Measurements from ENCODE around the gene POR.

POR gene

DNA sequence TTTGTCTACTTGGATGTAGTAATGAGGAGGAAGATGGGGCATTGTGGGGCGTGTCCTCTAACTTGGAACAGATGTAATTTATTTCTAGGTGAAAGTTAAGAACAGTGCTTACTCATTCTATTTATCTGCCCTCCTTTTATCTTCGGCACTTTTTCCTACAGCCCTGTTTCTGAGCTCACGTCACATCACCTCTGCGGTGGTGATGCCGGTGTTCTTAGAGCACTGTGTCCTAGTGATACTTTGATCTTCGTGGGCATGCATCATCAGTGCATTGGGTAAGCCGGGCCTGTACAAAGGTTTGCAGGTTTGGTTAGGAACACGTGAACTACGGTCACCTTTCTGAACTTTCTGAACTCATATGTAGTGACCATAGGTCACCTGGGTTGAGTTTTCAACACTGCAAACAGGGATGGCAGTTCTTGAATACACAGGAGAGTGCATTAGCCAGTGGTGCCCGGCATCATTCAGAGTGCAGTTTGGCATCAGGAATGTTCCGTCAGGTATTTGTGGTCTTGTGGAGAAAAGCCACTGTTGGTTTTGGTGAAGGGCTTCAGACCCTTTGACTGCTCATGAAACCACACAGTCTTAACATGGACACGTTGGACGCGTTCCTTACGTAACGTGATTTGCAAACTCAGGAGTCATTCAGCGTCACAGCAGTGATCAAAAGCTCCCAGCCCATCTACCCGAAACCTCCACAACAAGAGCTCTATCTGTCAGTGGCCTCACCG lies 5.6 kb downstream of the POR start:
- Mint-ChIP-seq H3K36me3 (ENCODE audit: low read depth) (peaks cover 8% of the 10 kb centered on the region), H3K4me3 (no peak overlapping the region), H3K4me1 (ENCODE audit: low read depth) (peaks cover 56% of the 10 kb centered on the region), H3K27ac (peak overlapping the region; percentile 44), H3K27me3 (no peaks in the 10 kb centered on the region), H3K9me3 (no peaks in the 10 kb centered on the region)
- DNase-seq, result peak; percentile 50

DNA sequence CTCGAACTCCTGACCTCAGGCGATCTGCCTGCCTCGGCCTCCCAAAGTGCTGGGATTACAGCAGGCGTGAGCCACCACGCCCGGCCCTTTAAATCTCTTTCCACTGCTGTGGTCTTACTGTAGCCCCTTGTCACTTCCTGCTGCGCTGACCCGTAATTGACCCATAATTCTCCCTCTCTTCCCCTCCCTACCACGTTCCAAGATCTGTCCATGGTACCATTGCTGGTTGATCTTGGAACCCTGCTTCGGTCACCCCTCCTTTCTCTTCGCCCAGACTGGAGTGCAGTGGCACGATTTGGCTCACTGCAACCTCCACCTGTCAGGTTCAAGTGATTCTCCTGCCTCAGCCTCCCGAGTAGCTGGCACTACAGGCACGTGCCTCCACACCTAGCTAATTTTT lies 6.5 kb downstream of the POR start:
- no peak overlapping the region for H3K27ac Mint-ChIP-seq
- no peak for DNase-seq
- H3K4me1 Mint-ChIP-seq (ENCODE audit: low read depth), result peaks cover 49% of the 10 kb centered on the region
- H3K27me3 Mint-ChIP-seq, result no peaks in the 10 kb centered on the region
- H3K4me3 Mint-ChIP-seq, result no peak overlapping the region
- peaks cover 9% of the 10 kb centered on the region for H3K36me3 Mint-ChIP-seq (ENCODE audit: low read depth)
- H3K9me3 Mint-ChIP-seq, result no peaks in the 10 kb centered on the region

DNA sequence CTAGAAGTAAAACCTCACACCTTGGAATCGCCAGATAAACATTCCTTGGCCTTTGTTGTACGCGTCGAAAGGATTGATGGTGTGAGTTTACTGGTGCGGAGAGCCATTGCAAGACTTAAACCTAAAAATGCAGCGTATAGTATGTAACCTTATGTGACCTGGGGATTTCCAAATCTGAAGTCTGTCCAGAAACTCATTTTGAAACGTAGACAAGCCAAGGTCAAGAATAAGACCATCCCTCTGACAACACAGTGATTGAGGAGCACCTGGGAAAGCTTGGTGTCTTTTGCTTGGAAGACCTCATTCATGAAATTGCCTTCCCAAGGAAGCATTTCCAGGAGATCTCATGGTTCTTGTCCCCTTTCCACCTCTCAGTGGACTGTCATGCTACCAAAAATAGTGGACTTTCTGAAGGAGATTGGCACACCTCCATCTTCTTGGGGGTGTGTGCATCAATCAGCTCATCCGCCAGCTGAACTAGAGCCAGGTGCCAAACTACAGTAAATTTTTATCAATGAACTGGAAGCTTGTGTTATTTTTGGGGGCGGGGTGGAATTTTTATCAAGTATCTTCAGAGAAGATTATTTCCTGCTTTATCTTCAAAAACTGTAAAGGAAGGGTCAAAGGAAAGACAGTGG lies 8.1 kb downstream of the POR start:
- no peak overlapping the region for H3K27ac Mint-ChIP-seq
- peaks cover 46% of the 10 kb centered on the region for H3K4me1 Mint-ChIP-seq (ENCODE audit: low read depth)
- H3K9me3 Mint-ChIP-seq, result no peaks in the 10 kb centered on the region
- H3K27me3 Mint-ChIP-seq, result no peaks in the 10 kb centered on the region
- no peak overlapping the region for H3K4me3 Mint-ChIP-seq
- peaks cover 9% of the 10 kb centered on the region for H3K36me3 Mint-ChIP-seq (ENCODE audit: low read depth)
- DNase-seq, result no peak

DNA sequence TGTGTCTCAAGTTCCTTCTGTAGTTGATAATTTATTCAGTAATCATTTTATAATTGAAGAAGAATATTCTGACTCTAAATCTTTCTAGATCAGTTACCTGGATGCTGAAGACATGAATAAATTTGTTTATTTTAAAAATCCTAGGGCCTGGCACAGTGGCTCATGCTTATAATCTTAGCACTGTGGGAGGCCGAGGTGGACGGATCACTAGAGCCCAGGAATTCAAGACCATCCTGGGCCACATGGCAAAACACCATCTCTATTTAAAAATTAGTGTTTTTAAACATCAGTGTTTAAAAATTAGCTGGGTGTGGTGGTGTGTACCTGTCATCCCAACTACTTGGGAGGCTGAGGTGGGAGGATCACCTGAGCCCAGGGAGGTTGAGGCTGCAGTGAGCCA lies 9.3 kb downstream of the POR start:
- Mint-ChIP-seq H3K4me1 (ENCODE audit: low read depth) (peaks cover 46% of the 10 kb centered on the region), H3K27ac (no peak overlapping the region), H3K27me3 (no peaks in the 10 kb centered on the region), H3K9me3 (no peaks in the 10 kb centered on the region), H3K36me3 (ENCODE audit: low read depth) (peaks cover 9% of the 10 kb centered on the region), H3K4me3 (no peak overlapping the region)
- no peak for DNase-seq

DNA sequence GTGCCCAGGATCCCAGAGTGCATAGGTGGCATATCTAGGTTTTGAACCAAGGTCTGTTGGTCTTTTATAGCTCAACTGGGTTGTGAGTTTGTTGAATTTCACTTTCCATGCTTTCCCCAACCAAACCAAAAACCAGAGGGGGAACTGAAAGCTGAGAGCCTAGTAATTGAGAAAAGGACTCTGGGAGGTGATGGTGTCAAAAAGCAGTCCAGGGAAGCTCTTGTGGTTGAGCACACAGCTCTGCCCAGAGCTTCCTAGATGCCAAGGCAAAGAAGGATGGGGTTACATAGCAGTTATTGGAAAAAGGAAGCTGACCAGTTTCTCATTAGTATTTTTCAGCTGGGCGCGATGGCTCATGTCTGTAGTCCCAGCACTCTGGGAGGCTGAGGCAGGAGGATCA lies 9.9 kb downstream of the POR start:
- no peak for DNase-seq
- Mint-ChIP-seq H3K4me1 (ENCODE audit: low read depth) (peaks cover 45% of the 10 kb centered on the region), H3K27me3 (no peaks in the 10 kb centered on the region), H3K4me3 (no peak overlapping the region), H3K36me3 (ENCODE audit: low read depth) (peaks cover 9% of the 10 kb centered on the region), H3K27ac (no peak overlapping the region), H3K9me3 (no peaks in the 10 kb centered on the region)

DNA sequence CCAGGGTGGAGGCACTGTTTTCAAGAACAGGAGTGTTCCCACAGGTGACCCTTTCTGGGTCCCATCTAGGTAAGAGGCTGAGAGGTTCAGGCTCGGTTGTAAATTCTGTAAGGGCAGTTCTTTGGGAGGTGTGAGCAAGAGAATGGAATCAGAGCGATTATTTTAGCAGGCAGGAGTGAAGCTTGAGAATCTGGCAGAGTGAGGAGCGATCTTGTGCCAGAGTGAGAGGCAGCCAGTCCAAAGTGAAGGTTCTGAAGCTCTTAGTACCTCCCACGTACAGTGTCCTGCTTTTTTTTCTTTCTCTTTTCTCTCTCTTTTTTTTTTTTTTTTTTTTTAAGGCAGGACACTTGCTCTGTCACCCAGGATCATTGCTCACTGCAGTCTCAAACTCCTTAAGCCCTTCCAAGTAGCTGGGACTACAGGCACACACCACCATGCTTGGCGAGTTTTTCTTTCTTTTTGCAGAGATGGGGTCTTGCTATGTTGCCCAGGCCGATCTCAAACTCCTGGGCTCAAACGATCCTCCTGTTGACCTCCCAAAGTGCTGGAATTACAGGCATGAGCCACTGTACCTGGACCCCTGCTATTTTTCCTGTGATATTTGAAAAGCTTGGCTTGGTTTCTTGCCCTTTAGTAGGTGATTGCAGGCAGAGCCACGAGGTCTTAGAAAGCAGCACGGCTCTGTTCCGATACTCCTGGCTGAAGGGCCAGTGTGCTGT lies 10.9 kb downstream of the POR start:
- no peak for DNase-seq
- Mint-ChIP-seq H3K36me3 (ENCODE audit: low read depth) (peaks cover 8% of the 10 kb centered on the region), H3K27me3 (no peaks in the 10 kb centered on the region), H3K27ac (no peak overlapping the region), H3K4me1 (ENCODE audit: low read depth) (peaks cover 39% of the 10 kb centered on the region), H3K9me3 (no peaks in the 10 kb centered on the region), H3K4me3 (no peak overlapping the region)

DNA sequence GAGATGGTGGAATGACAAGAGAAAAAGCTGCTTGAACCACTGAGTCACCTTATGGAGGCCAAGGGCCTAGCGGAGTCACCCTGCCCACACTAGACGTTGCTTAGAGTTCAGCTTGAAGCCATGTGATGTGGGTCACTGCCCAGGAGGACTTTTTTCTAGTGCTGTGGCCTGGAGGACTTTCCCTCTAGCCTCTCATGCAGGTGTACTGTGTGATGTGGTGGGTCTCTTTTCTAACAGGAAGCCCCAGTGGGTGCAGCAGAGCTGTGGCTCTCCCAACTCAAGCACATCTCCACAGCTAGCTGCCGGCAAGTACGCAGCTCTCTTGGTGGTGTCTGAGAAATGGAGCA lies 13.6 kb downstream of the POR start:
- peak; percentile 38 for DNase-seq
- H3K27ac Mint-ChIP-seq, result peak overlapping the region; percentile 73
- H3K4me3 Mint-ChIP-seq, result no peak overlapping the region
- peaks cover 4% of the 10 kb centered on the region for H3K36me3 Mint-ChIP-seq (ENCODE audit: low read depth)
- peaks cover 24% of the 10 kb centered on the region for H3K4me1 Mint-ChIP-seq (ENCODE audit: low read depth)
- H3K9me3 Mint-ChIP-seq, result no peaks in the 10 kb centered on the region
- H3K27me3 Mint-ChIP-seq, result no peaks in the 10 kb centered on the region

DNA sequence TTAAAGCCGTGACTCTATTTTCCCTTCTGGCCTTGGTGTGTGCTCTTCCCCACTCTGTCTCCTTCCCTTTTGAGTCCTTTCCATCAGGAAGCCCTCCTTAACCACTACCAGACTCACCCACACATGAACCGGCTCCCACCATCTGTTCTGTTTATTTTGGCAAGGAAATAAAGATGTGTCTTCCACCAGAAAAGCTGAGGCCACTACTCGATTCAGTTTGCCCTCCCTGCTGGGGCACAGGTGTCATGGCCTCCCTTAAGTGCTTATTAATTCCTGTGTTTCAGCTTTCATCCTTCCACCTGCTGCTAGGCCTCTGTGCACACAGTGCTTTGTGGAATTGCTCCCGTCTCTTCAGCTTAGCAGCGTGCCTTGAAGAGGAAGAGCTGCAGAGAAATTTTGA lies 16.7 kb downstream of the POR start:
- DNase-seq, result no peak
- H3K27ac Mint-ChIP-seq, result no peak overlapping the region
- no peaks in the 10 kb centered on the region for H3K27me3 Mint-ChIP-seq
- peaks cover 19% of the 10 kb centered on the region for H3K4me1 Mint-ChIP-seq (ENCODE audit: low read depth)
- no peaks in the 10 kb centered on the region for H3K9me3 Mint-ChIP-seq
- H3K36me3 Mint-ChIP-seq (ENCODE audit: low read depth), result peaks cover 13% of the 10 kb centered on the region
- H3K4me3 Mint-ChIP-seq, result no peak overlapping the region

DNA sequence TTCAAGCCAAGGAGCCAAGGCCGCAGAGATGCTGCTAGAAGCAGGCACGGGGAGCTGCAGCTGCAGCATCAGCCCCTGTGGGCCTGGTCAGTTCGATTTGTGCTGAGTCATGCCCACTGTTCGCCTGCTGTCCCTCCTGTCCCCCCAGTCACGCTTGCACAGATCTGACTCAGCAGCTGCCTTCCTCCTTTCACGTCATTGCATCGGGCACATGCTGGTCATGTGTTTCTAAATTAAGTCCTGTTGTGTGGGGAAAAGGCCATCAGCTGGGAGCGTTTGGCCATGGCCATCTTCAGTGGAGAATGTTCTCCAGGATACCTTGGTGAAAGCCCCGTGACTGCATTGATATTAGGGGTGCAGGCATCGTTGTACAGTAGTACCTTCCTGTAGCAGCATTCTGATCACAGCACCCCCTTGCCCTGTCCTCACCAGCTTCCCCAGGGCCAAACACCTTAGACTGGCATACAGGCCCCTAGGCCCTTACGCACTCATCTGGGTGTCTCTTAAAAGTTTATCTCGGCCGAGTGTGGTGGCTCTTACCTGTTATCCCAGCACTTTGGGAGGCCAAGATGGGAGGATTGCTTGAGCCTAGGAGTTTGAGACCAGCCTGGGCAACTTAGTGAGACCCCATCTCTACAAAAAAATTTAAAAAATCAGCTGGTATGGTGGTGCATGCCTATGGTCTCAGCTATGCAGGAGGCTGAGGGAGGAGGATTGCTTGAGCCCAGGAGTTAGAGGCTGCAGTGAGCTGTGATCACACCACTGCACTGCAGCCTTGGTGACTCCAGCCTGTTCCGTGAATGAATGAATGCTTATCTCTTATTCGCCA lies 23.2 kb downstream of the POR start:
- no peak for DNase-seq
- no peaks in the 10 kb centered on the region for H3K27me3 Mint-ChIP-seq
- peaks cover 20% of the 10 kb centered on the region for H3K36me3 Mint-ChIP-seq (ENCODE audit: low read depth)
- no peak overlapping the region for H3K27ac Mint-ChIP-seq
- peaks cover 4% of the 10 kb centered on the region for H3K4me1 Mint-ChIP-seq (ENCODE audit: low read depth)
- H3K4me3 Mint-ChIP-seq, result no peak overlapping the region
- H3K9me3 Mint-ChIP-seq, result no peaks in the 10 kb centered on the region

DNA sequence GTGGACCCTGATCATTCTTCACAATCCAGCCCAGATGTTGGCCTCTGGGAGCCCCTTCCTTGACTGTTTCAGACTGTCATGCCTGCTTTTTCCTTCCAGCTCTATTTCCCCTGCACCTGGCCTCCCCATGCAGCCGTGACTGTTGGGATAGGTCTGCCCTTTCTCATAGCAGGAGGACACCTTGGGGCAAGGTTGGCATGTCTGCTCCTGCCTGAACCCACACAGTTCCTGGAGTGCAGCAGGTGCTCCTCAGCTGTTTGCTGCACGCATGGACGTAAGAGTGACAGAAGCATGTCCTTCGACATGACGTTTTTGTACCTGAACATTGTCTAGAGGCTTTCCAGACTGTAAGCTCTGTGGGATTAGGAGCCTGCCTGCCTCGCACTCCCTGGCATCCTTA lies 24.0 kb downstream of the POR start:
- Mint-ChIP-seq H3K36me3 (ENCODE audit: low read depth) (peaks cover 16% of the 10 kb centered on the region), H3K27ac (no peak overlapping the region), H3K27me3 (no peaks in the 10 kb centered on the region), H3K9me3 (no peaks in the 10 kb centered on the region), H3K4me3 (no peak overlapping the region), H3K4me1 (ENCODE audit: low read depth) (peaks cover 8% of the 10 kb centered on the region)
- no peak for DNase-seq

DNA sequence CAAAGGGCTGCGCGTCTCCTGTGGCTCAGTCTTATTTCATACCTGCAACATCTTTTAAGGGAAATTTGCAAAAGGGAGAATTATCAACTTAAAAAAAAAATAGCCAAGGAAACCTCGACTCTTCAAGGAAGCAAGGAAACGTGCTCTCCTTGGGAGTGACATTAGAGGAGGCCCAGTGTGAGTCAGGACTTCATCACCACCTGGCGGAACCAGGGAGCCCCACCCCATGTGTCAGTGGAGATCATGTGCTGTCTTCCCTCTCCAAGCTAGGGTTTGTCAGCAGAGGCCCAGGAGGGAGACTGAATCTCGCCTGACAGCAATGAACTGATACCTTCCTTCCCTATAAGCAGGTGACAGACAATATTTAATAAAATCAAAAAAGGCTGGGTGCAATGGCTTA lies 28.9 kb downstream of the POR start:
- Mint-ChIP-seq H3K4me3 (no peak overlapping the region), H3K27ac (no peak overlapping the region), H3K36me3 (ENCODE audit: low read depth) (peaks cover 17% of the 10 kb centered on the region), H3K27me3 (no peaks in the 10 kb centered on the region), H3K9me3 (no peaks in the 10 kb centered on the region), H3K4me1 (ENCODE audit: low read depth) (peaks cover 28% of the 10 kb centered on the region)
- DNase-seq, result no peak

DNA sequence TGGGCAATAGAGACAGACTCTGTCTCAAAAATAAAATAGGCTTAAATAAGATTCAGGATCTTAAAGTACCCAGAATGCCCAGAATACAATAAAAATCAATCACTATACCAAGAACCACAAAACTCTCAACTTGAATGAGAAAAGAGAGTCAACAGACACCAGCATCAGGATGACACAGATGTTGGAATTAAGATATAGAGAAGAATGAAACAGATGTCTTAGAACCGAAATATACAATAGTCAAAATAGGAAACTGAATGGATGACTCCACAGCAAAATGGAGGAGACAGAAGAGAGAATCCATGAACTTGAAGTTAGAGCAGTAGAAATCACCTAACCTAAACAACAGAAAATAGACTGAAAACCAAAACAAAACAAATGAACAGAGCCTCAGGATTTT lies 29.6 kb downstream of the POR start:
- Mint-ChIP-seq H3K36me3 (ENCODE audit: low read depth) (peaks cover 17% of the 10 kb centered on the region), H3K9me3 (no peaks in the 10 kb centered on the region), H3K4me1 (ENCODE audit: low read depth) (peaks cover 28% of the 10 kb centered on the region), H3K27ac (peak overlapping the region; percentile 23), H3K4me3 (no peak overlapping the region), H3K27me3 (no peaks in the 10 kb centered on the region)
- no peak for DNase-seq

DNA sequence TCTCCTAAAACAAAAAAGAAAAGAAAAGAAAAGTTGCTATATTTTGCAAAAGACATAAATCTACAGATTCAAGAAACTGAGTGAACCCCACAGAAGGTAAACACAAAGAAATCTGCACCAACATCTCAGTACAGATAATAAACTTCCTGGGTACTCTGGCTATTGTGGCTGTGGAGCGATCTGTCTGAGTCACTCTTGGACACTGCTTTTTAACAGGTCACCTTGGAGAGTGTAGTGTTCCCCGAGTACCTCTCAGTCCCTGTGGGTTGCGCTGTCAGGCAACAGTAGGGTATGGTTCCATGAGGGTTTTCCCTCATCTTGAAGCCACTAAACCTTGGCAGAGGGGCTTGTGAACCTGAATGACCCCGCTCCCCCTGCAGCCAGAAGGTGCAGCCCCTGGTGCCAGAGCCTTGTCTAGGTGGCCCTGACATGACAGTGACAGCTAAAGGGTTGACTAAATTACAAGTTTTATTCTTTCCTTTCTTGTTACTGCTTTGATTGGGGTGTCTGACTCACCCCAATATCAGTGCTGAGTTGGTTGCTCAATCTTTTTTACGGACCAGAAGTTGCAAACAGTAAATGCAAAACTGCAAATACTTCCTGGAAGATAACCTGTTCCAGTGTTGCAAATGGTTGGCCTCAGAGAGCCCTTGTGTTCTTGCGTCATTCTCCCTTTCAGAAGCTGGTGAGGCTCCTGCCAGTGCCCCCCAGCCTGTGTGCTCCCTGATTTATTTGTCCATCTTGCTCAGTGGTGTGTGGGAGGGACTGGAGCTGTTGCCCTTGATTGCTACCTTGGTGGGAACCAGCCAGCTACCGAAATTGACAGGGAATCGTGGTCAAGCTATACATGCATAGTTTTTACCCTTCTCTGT lies 30.6 kb downstream of the POR start:
- Mint-ChIP-seq H3K36me3 (ENCODE audit: low read depth) (peaks cover 17% of the 10 kb centered on the region), H3K27ac (peak overlapping the region; percentile 57), H3K9me3 (no peaks in the 10 kb centered on the region), H3K27me3 (no peaks in the 10 kb centered on the region), H3K4me3 (no peak overlapping the region), H3K4me1 (ENCODE audit: low read depth) (peaks cover 28% of the 10 kb centered on the region)
- no peak for DNase-seq

Data from activated T-cell treated with anti-CD3 and anti-CD28 coated beads, Interleukin-2, amount 50 U/mL, for 24 hours (primary cell).